CD8-positive, alpha-beta memory T cell (primary cell): Measurements from ENCODE around the gene RHOF. TPM values are rescaled to one million over a fixed set of nuclear protein-coding genes. Genes with fewer than 3 reads are reported as not detected.

Experiments
- CTCF ChIA-PET: fragments of 350-600 bp; sonication (Branson Sonifier 250); formaldehyde crosslinking; loops from one replicate; lab custom pipeline; 2021; ENCODE audit warnings: antibody characterized with exemption; lab: Charles Lee
- POLR2A ChIA-PET: fragments of 350-600 bp; sonication (Branson Sonifier 250); formaldehyde crosslinking; loops from one replicate; lab custom pipeline; 2021; ENCODE audit warnings: antibody characterized with exemption; lab: Charles Lee
- DNase-seq, 5 donors: peaks; one replicate each; pipeline versions ENCODE4 v3.0.0 to v3.0.0-alpha.2; 2020 to 2022; ENCODE audit warnings: mixed read lengths in 1 of 5
- H3K27ac ChIP-seq: one replicate; pipeline ENCODE4 v1.7.0; 2013; ENCODE audit warnings: low read depth, mild to moderate bottlenecking, low read length, moderate library complexity
- H3K27me3 ChIP-seq: 2 replicates; pipeline ENCODE4 v1.7.0; 2013; ENCODE audit warnings: low read length, mild to moderate bottlenecking; ENCODE audit not compliant: insufficient read depth, poor library complexity, severe bottlenecking
- H3K36me3 ChIP-seq: 2 replicates; pipeline ENCODE4 v1.7.0; 2013; ENCODE audit warnings: mild to moderate bottlenecking, low read length, moderate library complexity; ENCODE audit not compliant: insufficient read depth
- H3K4me1 ChIP-seq: 2 replicates; pipeline ENCODE4 v1.7.0; 2013; ENCODE audit warnings: mild to moderate bottlenecking, low read length, moderate library complexity; ENCODE audit not compliant: insufficient read depth
- H3K4me3 ChIP-seq: 2 replicates; pipeline ENCODE4 v1.7.0; 2013; ENCODE audit warnings: mild to moderate bottlenecking, low read length
- H3K9me3 ChIP-seq: 2 replicates; pipeline ENCODE4 v1.7.0; 2013; ENCODE audit warnings: mild to moderate bottlenecking, low read length
- H3K27ac Mint-ChIP-seq, 8 donors: one replicate each; pipeline ENCODE4 v1.8.0; 2020 to 2021; ENCODE audit warnings: mixed read lengths in 8 of 8, mild to moderate bottlenecking in 6 of 8, inconsistent platforms in 3 of 8, moderate library complexity in 3 of 8
- H3K27me3 Mint-ChIP-seq, 2 donors: one replicate each; pipeline ENCODE4 v1.8.0; 2020 to 2021; ENCODE audit warnings: mixed read lengths in 2 of 2, mild to moderate bottlenecking in 1 of 2, moderate library complexity in 1 of 2
- H3K36me3 Mint-ChIP-seq, 3 donors: one replicate each; pipeline ENCODE4 v1.8.0; 2020 to 2021; ENCODE audit warnings: mixed read lengths in 3 of 3, inconsistent platforms in 1 of 3, mild to moderate bottlenecking in 1 of 3
- H3K4me1 Mint-ChIP-seq, 3 donors: one replicate each; pipeline ENCODE4 v1.8.0; 2020 to 2021; ENCODE audit warnings: mixed read lengths in 3 of 3, inconsistent platforms in 1 of 3, mild to moderate bottlenecking in 1 of 3
- H3K4me3 Mint-ChIP-seq, 7 donors: one replicate each; pipeline ENCODE4 v1.8.0; 2020 to 2021; ENCODE audit warnings: mixed read lengths in 7 of 7, mild to moderate bottlenecking in 6 of 7, moderate library complexity in 4 of 7, inconsistent platforms in 2 of 7
- H3K9me3 Mint-ChIP-seq, 5 donors: one replicate each; pipeline ENCODE4 v1.8.0; 2020 to 2022; ENCODE audit warnings: mixed read lengths in 5 of 5, mild to moderate bottlenecking in 3 of 5, moderate library complexity in 2 of 5, inconsistent platforms in 1 of 5
- polyA plus RNA-seq: library from polyadenylated mRNA; unstranded; fragments of 300-500 nt; fragmentation: Illumina TruSeq; gene quantifications from one replicate; pipeline ENCODE4 v1.2.3, GENCODE V29; 2021
- total RNA-seq, 2 experiments: library from RNA; stranded (reverse); gene quantifications; one replicate each; pipeline ENCODE4 v1.2.3, GENCODE V29; 2021

Gene RHOF
- total and polyA plus RNA-seq, 3 experiments from 2014 or later, result 139 to 152 (median 145) TPM

- POLR2A ChIA-PET, result interaction anchor here (0.6 to 5.5 kb wide), 3 partner anchors 10 to 432 kb away, joined by 3 to 58 read pairs (median 3); partner anchors contain the start of genes ANAPC5 and RHOF
- Histone ChIP-seq H3K9me3 (no peaks in the 10 kb centered on the region), H3K36me3 (peaks cover 18% of the 10 kb centered on the region), H3K4me1 (peaks cover 78% of the 10 kb centered on the region), H3K27ac (no peak overlapping the region), H3K27me3 (no peaks in the 10 kb centered on the region), H3K4me3 (no peak overlapping the region)
- Mint-ChIP-seq H3K27me3 (peaks cover 0 to 2% of the 10 kb centered on the region in 2 donors), H3K27ac (peak overlapping the region; percentile 88 to 99 (median 96)), H3K36me3 (peaks cover 5 to 64% (median 16%) of the 10 kb centered on the region in 3 donors), H3K4me3 (peak overlapping the region; percentile 37 to 81 (median 60)), H3K4me1 (peaks cover 62 to 83% (median 71%) of the 10 kb centered on the region in 3 donors), H3K9me3 (no peaks in the 10 kb centered on the region)
- DNase-seq, result no peak
- CTCF ChIA-PET, result interaction anchor here (0.7 to 44.0 kb wide), 3 partner anchors 1 to 68 kb away, joined by 3 to 1908 read pairs (median 1908); partner anchors contain the start of genes RHOF and SETD1B
Measured at GRCh38 chr12:121783766-121784165, 9.7 kb downstream of the RHOF start.

GRCh38 chr12:121781998-121782979, 11.2 kb downstream of the RHOF start:
- Histone ChIP-seq H3K27ac (peak overlapping the region; percentile 33), H3K4me3 (peak overlapping the region; percentile 31), H3K9me3 (no peaks in the 10 kb centered on the region), H3K27me3 (no peaks in the 10 kb centered on the region), H3K36me3 (peaks cover 22% of the 10 kb centered on the region), H3K4me1 (peaks cover 64% of the 10 kb centered on the region)
- ChIA-PET POLR2A (interaction anchor here (0.6 to 5.5 kb wide), 3 partner anchors 12 to 94 kb away, joined by 5 to 58 read pairs (median 6); partner anchors contain the start of gene RHOF), CTCF (interaction anchor here (0.6 to 44.0 kb wide), 5 partner anchors 0 to 89 kb away, joined by 3 to 1908 read pairs (median 6); partner anchors contain the start of genes RHOF and SETD1B)
- Mint-ChIP-seq H3K9me3 (no peaks in the 10 kb centered on the region), H3K27me3 (peaks cover 0 to 2% of the 10 kb centered on the region in 2 donors), H3K4me3 (peak overlapping the region; percentile 71 to 83 (median 77)), H3K36me3 (peaks cover 5 to 70% (median 16%) of the 10 kb centered on the region in 3 donors), H3K27ac (peak overlapping the region; percentile 91 to 99 (median 96)), H3K4me1 (peaks cover 51 to 75% (median 57%) of the 10 kb centered on the region in 3 donors)
- peak; percentile 33 to 71 (median 47) for DNase-seq

GRCh38 chr12:121781484-121781997, 11.9 kb downstream of the RHOF start:
- no peak overlapping the region for H3K27ac ChIP-seq
- H3K4me3 ChIP-seq, result peak overlapping the region; percentile 31
- H3K4me3 Mint-ChIP-seq, result peak overlapping the region; percentile 71 to 83 (median 77)
- H3K4me1 Mint-ChIP-seq, result peaks cover 44 to 70% (median 49%) of the 10 kb centered on the region in 3 donors
- peaks cover 0 to 2% of the 10 kb centered on the region in 2 donors for H3K27me3 Mint-ChIP-seq
- H3K36me3 Mint-ChIP-seq, result peaks cover 5 to 64% (median 14%) of the 10 kb centered on the region in 3 donors
- H3K27me3 ChIP-seq, result no peaks in the 10 kb centered on the region
- peak overlapping the region; percentile 91 to 99 (median 96) for H3K27ac Mint-ChIP-seq
- peaks cover 22% of the 10 kb centered on the region for H3K36me3 ChIP-seq
- POLR2A ChIA-PET, result interaction anchor here (0.6 to 5.5 kb wide), 5 partner anchors 8 to 93 kb away, joined by 3 to 58 read pairs (median 5); partner anchors contain the start of gene RHOF
- no peaks in the 10 kb centered on the region for H3K9me3 ChIP-seq
- CTCF ChIA-PET, result interaction anchor here (0.6 to 44.0 kb wide), 5 partner anchors 1 to 88 kb away, joined by 3 to 1908 read pairs (median 6); partner anchors contain the start of genes RHOF and SETD1B
- H3K9me3 Mint-ChIP-seq, result no peaks in the 10 kb centered on the region
- H3K4me1 ChIP-seq, result peaks cover 59% of the 10 kb centered on the region
- DNase-seq, result no peak

GRCh38 chr12:121780429-121780828, 13.1 kb downstream of the RHOF start:
- no peak for DNase-seq
- Histone ChIP-seq H3K36me3 (peaks cover 22% of the 10 kb centered on the region), H3K9me3 (no peaks in the 10 kb centered on the region), H3K27me3 (no peaks in the 10 kb centered on the region), H3K4me3 (no peak overlapping the region), H3K4me1 (peaks cover 60% of the 10 kb centered on the region), H3K27ac (no peak overlapping the region)
- peak overlapping the region in 1 of 7 donors; percentile 50 for H3K4me3 Mint-ChIP-seq
- H3K36me3 Mint-ChIP-seq, result peaks cover 5 to 59% (median 14%) of the 10 kb centered on the region in 3 donors
- peaks cover 40 to 66% (median 40%) of the 10 kb centered on the region in 3 donors for H3K4me1 Mint-ChIP-seq
- H3K27ac Mint-ChIP-seq, result peak overlapping the region in 5 of 8 donors; percentile 17 to 74 (median 54)
- POLR2A ChIA-PET, result interaction anchor here (1.2 to 5.5 kb wide), 2 partner anchors 9 to 14 kb away, joined by 3 to 58 read pairs; partner anchors contain the start of gene RHOF
- no peaks in the 10 kb centered on the region for H3K9me3 Mint-ChIP-seq
- H3K27me3 Mint-ChIP-seq, result peaks cover 0 to 2% of the 10 kb centered on the region in 2 donors
- CTCF ChIA-PET, result interaction anchor here (44.0 kb wide), 1 partner anchor 20 kb away, joined by 1908 read pairs; the partner anchor contains the start of genes RHOF and SETD1B

- POLR2A ChIA-PET, result interaction anchor here (5.5 kb wide), 1 partner anchor 15 kb away, joined by 58 read pairs; the partner anchor contains the start of gene RHOF
Measured at GRCh38 chr12:121779422-121779895, 14.0 kb downstream of the RHOF start.

GRCh38 chr12:121778567-121779421, 14.7 kb downstream of the RHOF start:
- ChIA-PET CTCF (interaction anchor here (44.0 kb wide), 1 partner anchor 22 kb away, joined by 1908 read pairs; the partner anchor contains the start of genes RHOF and SETD1B), POLR2A (interaction anchor here (5.5 to 6.6 kb wide), 2 partner anchors 15 kb away, joined by 45 to 58 read pairs; partner anchors contain the start of gene RHOF)
- Histone ChIP-seq H3K9me3 (no peaks in the 10 kb centered on the region), H3K36me3 (peaks cover 22% of the 10 kb centered on the region), H3K4me3 (no peak overlapping the region), H3K27ac (no peak overlapping the region), H3K4me1 (peaks cover 44% of the 10 kb centered on the region), H3K27me3 (no peaks in the 10 kb centered on the region)
- Mint-ChIP-seq H3K9me3 (no peaks in the 10 kb centered on the region), H3K27me3 (peaks cover 0 to under 1% of the 10 kb centered on the region in 2 donors), H3K4me3 (peak overlapping the region in 1 of 7 donors; percentile 70), H3K4me1 (peaks cover 26 to 55% (median 27%) of the 10 kb centered on the region in 3 donors), H3K36me3 (peaks cover 0 to 50% (median 6%) of the 10 kb centered on the region in 3 donors), H3K27ac (peak overlapping the region in 5 of 8 donors; percentile 50 to 77 (median 60))
- no peak for DNase-seq

More at GRCh38 chr12:121779422-121779895, 14.0 kb downstream of the RHOF start:
- no peak for DNase-seq
- CTCF ChIA-PET, result interaction anchor here (44.0 kb wide), 1 partner anchor 21 kb away, joined by 1908 read pairs; the partner anchor contains the start of genes RHOF and SETD1B
- no peak overlapping the region for H3K27ac ChIP-seq
- Mint-ChIP-seq H3K36me3 (peaks cover 0 to 52% (median 9%) of the 10 kb centered on the region in 3 donors), H3K4me3 (peak overlapping the region in 1 of 7 donors; percentile 70), H3K9me3 (no peaks in the 10 kb centered on the region), H3K27ac (peak overlapping the region in 3 of 8 donors; percentile 23 to 77 (median 64)), H3K4me1 (peaks cover 32 to 58% (median 33%) of the 10 kb centered on the region in 3 donors), H3K27me3 (peaks cover 0 to 2% of the 10 kb centered on the region in 2 donors)
- no peaks in the 10 kb centered on the region for H3K27me3 ChIP-seq
- H3K9me3 ChIP-seq, result no peaks in the 10 kb centered on the region
- peaks cover 51% of the 10 kb centered on the region for H3K4me1 ChIP-seq
- peaks cover 22% of the 10 kb centered on the region for H3K36me3 ChIP-seq
- no peak overlapping the region for H3K4me3 ChIP-seq
